ENCODE data around the gene LHFPL6. TPM values are rescaled to one million over a fixed set of nuclear protein-coding genes. Genes with fewer than 3 reads are reported as not detected.

LHFPL6 gene
- total RNA-seq, 1 donor from 2014 or later, result 31.4 TPM

DNA sequence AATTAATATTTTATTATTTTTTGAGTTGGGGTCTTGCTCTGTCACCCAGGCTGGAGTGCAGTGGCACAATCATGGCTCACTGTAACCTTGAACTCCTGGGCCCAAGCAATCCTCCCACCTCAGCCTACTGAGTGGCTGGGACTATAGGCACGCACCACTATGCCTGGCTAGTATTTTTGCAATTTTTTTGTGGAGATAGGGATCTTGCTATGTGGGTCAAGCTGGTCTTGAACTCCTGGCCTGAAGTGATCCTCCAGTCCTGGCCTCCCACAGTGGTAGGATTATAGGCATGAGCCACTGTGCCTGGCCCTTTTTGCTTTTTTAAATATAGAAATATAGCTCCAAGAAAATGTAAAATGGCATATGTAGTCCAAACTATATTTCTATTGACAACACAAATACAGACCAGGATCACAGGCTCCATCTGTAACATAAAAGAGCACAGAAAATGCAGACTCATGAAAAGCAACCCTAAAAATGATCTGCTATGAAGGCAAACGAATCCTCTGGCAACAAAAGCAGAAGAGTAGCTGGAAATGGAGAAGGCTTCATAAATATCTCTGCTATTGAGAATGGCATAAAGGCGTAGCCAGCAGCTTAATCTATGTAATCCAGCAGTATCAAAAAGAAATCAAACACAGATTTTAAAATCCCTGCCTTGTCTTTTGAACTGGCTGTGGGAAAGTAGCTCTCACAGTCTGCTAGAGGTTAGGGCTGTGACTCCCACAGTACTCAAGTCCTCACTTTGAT lies 200.6 kb downstream of the LHFPL6 start:
- Histone ChIP-seq H3K79me2 (ENCODE audit: insufficient read depth, low read length) (peaks cover 2% of the 10 kb centered on the region), H3K27me3 (ENCODE audit: insufficient read depth, low read length) (no peaks in the 10 kb centered on the region), H3K27ac (ENCODE audit: low read depth, low read length) (no peak overlapping the region), H4K20me1 (ENCODE audit: insufficient read depth, low read length) (peaks cover 6% of the 10 kb centered on the region), H3K36me3 (ENCODE audit: insufficient read depth, low read length) (no peaks in the 10 kb centered on the region), H3K9me3 (ENCODE audit: insufficient read depth, low read depth, low read length) (no peaks in the 10 kb centered on the region), H3K9ac (ENCODE audit: low read length) (no peak overlapping the region), H3K4me2 (ENCODE audit: low read length) (no peak overlapping the region), H2AFZ (ENCODE audit: low read depth, low read length) (no peak overlapping the region), H3K4me3 (ENCODE audit: insufficient read depth, low read depth, low read length) (no peak overlapping the region), H3K4me1 (ENCODE audit: insufficient read depth, low read length) (peaks cover 3% of the 10 kb centered on the region)
- no peak for TF ChIP-seq CTCF (IDR thresholded peaks at IDR 0.05; ENCODE audit: insufficient read depth, low read depth, low read length)
- no peak for TF ChIP-seq EZH2 (IDR thresholded peaks at IDR 0.05; ENCODE audit: insufficient read depth, low read length)
- no peak for FAIRE-seq
- DNase-seq (ENCODE audit: low read depth), result no peak
- H3K27me3 Mint-ChIP-seq (ENCODE audit: low read depth, unreplicated experiment), result no peaks in the 10 kb centered on the region
- H3K36me3 Mint-ChIP-seq (ENCODE audit: low read depth, unreplicated experiment), result no peaks in the 10 kb centered on the region
- peaks cover 16% of the 10 kb centered on the region for H3K4me1 Mint-ChIP-seq (ENCODE audit: low read depth, unreplicated experiment)
- H3K27ac Mint-ChIP-seq (ENCODE audit: unreplicated experiment), result peak overlapping the region; percentile 44
- peaks cover 2% of the 10 kb centered on the region for H3K9me3 Mint-ChIP-seq (ENCODE audit: unreplicated experiment)
- H3K4me3 Mint-ChIP-seq (ENCODE audit: unreplicated experiment), result no peak overlapping the region

GRCh38 chr13:39401756-39402155 lies 201.2 kb downstream of the LHFPL6 start:
- Histone ChIP-seq H4K20me1 (ENCODE audit: insufficient read depth, low read length) (peaks cover 6% of the 10 kb centered on the region), H3K79me2 (ENCODE audit: insufficient read depth, low read length) (peaks cover 2% of the 10 kb centered on the region), H3K36me3 (ENCODE audit: insufficient read depth, low read length) (no peaks in the 10 kb centered on the region), H3K27ac (ENCODE audit: low read depth, low read length) (no peak overlapping the region), H2AFZ (ENCODE audit: low read depth, low read length) (no peak overlapping the region), H3K4me2 (ENCODE audit: low read length) (no peak overlapping the region), H3K4me3 (ENCODE audit: insufficient read depth, low read depth, low read length) (no peak overlapping the region), H3K4me1 (ENCODE audit: insufficient read depth, low read length) (peaks cover 3% of the 10 kb centered on the region), H3K27me3 (ENCODE audit: insufficient read depth, low read length) (no peaks in the 10 kb centered on the region), H3K9ac (ENCODE audit: low read length) (no peak overlapping the region), H3K9me3 (ENCODE audit: insufficient read depth, low read depth, low read length) (no peaks in the 10 kb centered on the region)
- no peak for FAIRE-seq
- Mint-ChIP-seq H3K4me1 (ENCODE audit: low read depth, unreplicated experiment) (peaks cover 16% of the 10 kb centered on the region), H3K27ac (ENCODE audit: unreplicated experiment) (no peak overlapping the region), H3K36me3 (ENCODE audit: low read depth, unreplicated experiment) (no peaks in the 10 kb centered on the region), H3K9me3 (ENCODE audit: unreplicated experiment) (peaks cover 2% of the 10 kb centered on the region), H3K4me3 (ENCODE audit: unreplicated experiment) (no peak overlapping the region), H3K27me3 (ENCODE audit: low read depth, unreplicated experiment) (no peaks in the 10 kb centered on the region)
- DNase-seq (ENCODE audit: low read depth), result peak; percentile 39
- TF ChIP-seq CTCF (IDR thresholded peaks at IDR 0.05; ENCODE audit: insufficient read depth, low read depth, low read length) (no peak), EZH2 (IDR thresholded peaks at IDR 0.05; ENCODE audit: insufficient read depth, low read length) (no peak)

- H3K27ac Mint-ChIP-seq (ENCODE audit: unreplicated experiment), result no peak overlapping the region
- DNase-seq (ENCODE audit: low read depth), result no peak
- H3K9me3 ChIP-seq (ENCODE audit: insufficient read depth, low read depth, low read length), result no peaks in the 10 kb centered on the region
- peaks cover 2% of the 10 kb centered on the region for H3K79me2 ChIP-seq (ENCODE audit: insufficient read depth, low read length)
- no peak overlapping the region for H2AFZ ChIP-seq (ENCODE audit: low read depth, low read length)
- no peak overlapping the region for H3K9ac ChIP-seq (ENCODE audit: low read length)
- H3K9me3 Mint-ChIP-seq (ENCODE audit: unreplicated experiment), result peaks cover 2% of the 10 kb centered on the region
- no peaks in the 10 kb centered on the region for H3K36me3 Mint-ChIP-seq (ENCODE audit: low read depth, unreplicated experiment)
- no peaks in the 10 kb centered on the region for H3K27me3 Mint-ChIP-seq (ENCODE audit: low read depth, unreplicated experiment)
- no peak overlapping the region for H3K27ac ChIP-seq (ENCODE audit: low read depth, low read length)
- peaks cover 6% of the 10 kb centered on the region for H4K20me1 ChIP-seq (ENCODE audit: insufficient read depth, low read length)
- peaks cover 3% of the 10 kb centered on the region for H3K4me1 ChIP-seq (ENCODE audit: insufficient read depth, low read length)
- TF ChIP-seq EZH2 (IDR thresholded peaks at IDR 0.05; ENCODE audit: insufficient read depth, low read length) (no peak), CTCF (IDR thresholded peaks at IDR 0.05; ENCODE audit: insufficient read depth, low read depth, low read length) (no peak)
- H3K4me2 ChIP-seq (ENCODE audit: low read length), result no peak overlapping the region
- H3K36me3 ChIP-seq (ENCODE audit: insufficient read depth, low read length), result no peaks in the 10 kb centered on the region
- no peaks in the 10 kb centered on the region for H3K27me3 ChIP-seq (ENCODE audit: insufficient read depth, low read length)
- H3K4me1 Mint-ChIP-seq (ENCODE audit: low read depth, unreplicated experiment), result peaks cover 16% of the 10 kb centered on the region
- H3K4me3 Mint-ChIP-seq (ENCODE audit: unreplicated experiment), result no peak overlapping the region
- H3K4me3 ChIP-seq (ENCODE audit: insufficient read depth, low read depth, low read length), result no peak overlapping the region
- peak; percentile 23 for FAIRE-seq
These were observed 201.8 kb downstream of the LHFPL6 start for GRCh38 chr13:39401046-39401705.

Measured in astrocyte (in vitro differentiated cells and primary cell).